Lung (tissue), 12 donors: ENCODE data around the gene SPAG8. TPM values are rescaled to one million over a fixed set of nuclear protein-coding genes. Genes with fewer than 3 reads are reported as not detected.

Experiments
- ATAC-seq: fragments of 200-7000 bp; cut with Tn5 transposase; one replicate; pipeline ENCODE4 v1.9.1; 2020; ENCODE audit warnings: moderate number of reproducible peaks; ENCODE audit not compliant: insufficient read depth, low FRiP score
- DNase-seq, 3 donors: peaks; one replicate each; pipeline ENCODE4 v3.0.0-alpha.2; 2013 to 2017
- H3K27ac ChIP-seq, 2 donors: one replicate each; pipeline ENCODE4 v1.5.1; 2013; ENCODE audit warnings: mild to moderate bottlenecking in 2 of 2, moderate library complexity in 2 of 2, control low read depth in 1 of 2, inconsistent platforms in 1 of 2, low read depth in 1 of 2, low read length in 1 of 2
- H3K27me3 ChIP-seq, 3 donors: one replicate each; pipeline ENCODE4 v1.5.1; 2013; ENCODE audit warnings: low read length in 2 of 3; ENCODE audit not compliant: control insufficient read depth in 3 of 3, insufficient read depth in 3 of 3
- H3K36me3 ChIP-seq, 4 donors: one replicate each; pipeline ENCODE4 v1.5.1; 2013; ENCODE audit warnings: low read length in 4 of 4, mild to moderate bottlenecking in 1 of 4, moderate library complexity in 1 of 4; ENCODE audit not compliant: control insufficient read depth in 4 of 4, insufficient read depth in 4 of 4
- H3K4me1 ChIP-seq, 5 donors: one replicate each; pipeline ENCODE4 v1.5.1; 2013; ENCODE audit warnings: low read length in 5 of 5, mild to moderate bottlenecking in 2 of 5, moderate library complexity in 1 of 5; ENCODE audit not compliant: control insufficient read depth in 5 of 5, insufficient read depth in 5 of 5
- H3K4me3 ChIP-seq: one replicate; pipeline ENCODE4 v1.5.1; 2013; ENCODE audit warnings: mild to moderate bottlenecking, control low read depth, moderate library complexity
- H3K9ac ChIP-seq, 2 donors: one replicate each; pipeline ENCODE4 v1.5.1; 2013; ENCODE audit warnings: low read length in 2 of 2, control low read depth in 1 of 2; ENCODE audit not compliant: insufficient read depth in 1 of 2
- H3K9me3 ChIP-seq, 4 donors: one replicate each; pipeline ENCODE4 v1.5.1; 2013; ENCODE audit warnings: low read length in 3 of 4, mild to moderate bottlenecking in 1 of 4, moderate library complexity in 1 of 4; ENCODE audit not compliant: control insufficient read depth in 4 of 4, insufficient read depth in 3 of 4
- WGBS, 2 donors: extraction: QIAGEN DNeasy Blood & Tissue Kit; methylation state at CpG; one replicate each; pipeline ENCODE4 v1.1.7; 2013; 5-methylcytosine and 5-hydroxymethylcytosine counted together
- polyA plus RNA-seq, 2 donors: library from polyadenylated mRNA; stranded (reverse); fragments of 200-250 nt; gene quantifications; one replicate each; pipeline ENCODE4 v1.2.1, GENCODE V29; 2013
- total RNA-seq, 2 donors: library from RNA; depleted of rRNA in 1 of 2; stranded (reverse); fragments of >200 nt in 1 of 2; gene quantifications; one replicate each; pipeline ENCODE4 v1.2.1, GENCODE V29; 2014 to 2021
- TF ChIP-seq, protein P1 (sequence below): IDR thresholded peaks from 2 replicates; pipeline ENCODE4 v1.5.1; 2012; ENCODE audit warnings: mild to moderate bottlenecking; ENCODE audit errors: control extremely low read depth, extremely low read depth
- donor health status: control.
- donor health status: control.
- donor health status: Bipolar disorder and iron deficiency.
- donor health status: healthy.
- donor health status: DM: yes; HTN: yes; CAD: no.

Gene SPAG8
- total and polyA plus RNA-seq, 4 donors, result 5.8 to 20.6 (median 9.0) TPM

DNA sequence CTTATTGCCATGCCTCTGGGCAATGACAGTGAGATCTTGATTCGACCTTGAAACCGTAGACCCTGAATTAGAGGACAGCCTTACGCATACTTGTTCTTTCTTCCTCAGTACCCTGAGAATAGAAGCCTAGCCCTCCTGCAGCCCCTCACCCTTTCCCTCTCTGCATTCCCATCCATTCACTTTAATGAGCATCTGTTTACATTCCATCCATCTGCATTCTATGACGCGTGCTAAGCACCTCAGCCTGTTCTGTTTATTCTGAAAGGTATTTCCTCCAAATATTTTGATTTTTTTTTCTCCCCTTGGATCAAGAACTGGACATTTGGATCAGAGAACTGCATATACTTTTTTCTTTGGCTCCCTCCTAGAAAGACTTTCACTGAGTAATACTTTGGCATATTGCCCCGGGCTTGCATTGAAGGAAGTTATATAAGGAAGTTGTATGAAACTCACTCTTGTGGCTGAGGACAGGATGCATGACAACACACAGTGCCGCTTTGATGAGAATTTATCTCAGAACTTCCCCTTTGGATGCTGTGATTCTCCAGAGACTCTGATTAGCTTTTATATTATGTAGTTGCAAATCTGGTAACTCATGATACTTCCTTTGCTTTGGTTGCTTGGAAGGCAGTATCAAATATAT, 32.7 kb upstream of the SPAG8 start:
- Histone ChIP-seq H3K9ac (peak overlapping the region; percentile 19 to 59), H3K27ac (peak overlapping the region in 1 of 2 donors; percentile 88), H3K36me3 (peaks cover 0 to 22% (median 7%) of the 10 kb centered on the region in 4 donors), H3K4me1 (peaks cover 6 to 21% (median 16%) of the 10 kb centered on the region in 5 donors), H3K27me3 (no peaks in the 10 kb centered on the region), H3K4me3 (no peak overlapping the region), H3K9me3 (no peaks in the 10 kb centered on the region)
- DNase-seq (peak; percentile 56 to 94 (median 93)), ATAC-seq (peak; percentile 43)
- TF ChIP-seq, protein P1, sequence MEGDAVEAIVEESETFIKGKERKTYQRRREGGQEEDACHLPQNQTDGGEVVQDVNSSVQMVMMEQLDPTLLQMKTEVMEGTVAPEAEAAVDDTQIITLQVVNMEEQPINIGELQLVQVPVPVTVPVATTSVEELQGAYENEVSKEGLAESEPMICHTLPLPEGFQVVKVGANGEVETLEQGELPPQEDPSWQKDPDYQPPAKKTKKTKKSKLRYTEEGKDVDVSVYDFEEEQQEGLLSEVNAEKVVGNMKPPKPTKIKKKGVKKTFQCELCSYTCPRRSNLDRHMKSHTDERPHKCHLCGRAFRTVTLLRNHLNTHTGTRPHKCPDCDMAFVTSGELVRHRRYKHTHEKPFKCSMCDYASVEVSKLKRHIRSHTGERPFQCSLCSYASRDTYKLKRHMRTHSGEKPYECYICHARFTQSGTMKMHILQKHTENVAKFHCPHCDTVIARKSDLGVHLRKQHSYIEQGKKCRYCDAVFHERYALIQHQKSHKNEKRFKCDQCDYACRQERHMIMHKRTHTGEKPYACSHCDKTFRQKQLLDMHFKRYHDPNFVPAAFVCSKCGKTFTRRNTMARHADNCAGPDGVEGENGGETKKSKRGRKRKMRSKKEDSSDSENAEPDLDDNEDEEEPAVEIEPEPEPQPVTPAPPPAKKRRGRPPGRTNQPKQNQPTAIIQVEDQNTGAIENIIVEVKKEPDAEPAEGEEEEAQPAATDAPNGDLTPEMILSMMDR, result no peak
- WGBS, 2 donors, result 24% methylated on average over 7 of the region's 7 CpGs

GRCh38 chr9:35842795-35843194, 30.7 kb upstream of the SPAG8 start:
- TF ChIP-seq, protein P1, result no peak
- no peak overlapping the region for H3K9ac ChIP-seq
- no peak overlapping the region for H3K4me3 ChIP-seq
- DNase-seq (no peak), ATAC-seq (no peak)
- H3K27ac ChIP-seq, result no peak overlapping the region
- H3K27me3 ChIP-seq, result no peaks in the 10 kb centered on the region
- peaks cover 0 to 14% (median 7%) of the 10 kb centered on the region in 4 donors for H3K36me3 ChIP-seq
- peaks cover 6 to 21% (median 16%) of the 10 kb centered on the region in 5 donors for H3K4me1 ChIP-seq
- no peaks in the 10 kb centered on the region for H3K9me3 ChIP-seq
- 66 to 73% methylated on average over 3 of the region's 3 CpGs for WGBS, 2 donors

- H3K27ac ChIP-seq, result no peak overlapping the region
- DNase-seq (no peak), ATAC-seq (no peak)
- peaks cover 6 to 21% (median 16%) of the 10 kb centered on the region in 5 donors for H3K4me1 ChIP-seq
- H3K9ac ChIP-seq, result no peak overlapping the region
- H3K36me3 ChIP-seq, result peaks cover 0 to 11% (median 5%) of the 10 kb centered on the region in 4 donors
- no peaks in the 10 kb centered on the region for H3K27me3 ChIP-seq
- TF ChIP-seq, protein P1, result no peak
- no peaks in the 10 kb centered on the region for H3K9me3 ChIP-seq
- no peak overlapping the region for H3K4me3 ChIP-seq
- 93 to 94% methylated on average over 17 of the region's 17 CpGs for WGBS, 2 donors
These were observed 30.1 kb upstream of the SPAG8 start for GRCh38 chr9:35842020-35842745.
